Stimulated activated CD8-positive, alpha-beta memory T cell treated with anti-CD3 and anti-CD28 coated beads, Interleukin-15, amount 100 ng/mL, for 4 hours (primary cell): ENCODE measurements around the gene ANAPC5.

ENCODE experiments used
- DNase-seq, 2 donors: peaks; one replicate each; pipeline ENCODE4 v3.0.0-alpha.2; 2020; ENCODE audit warnings: low read depth in 2 of 2

The ANAPC5 gene

DNA sequence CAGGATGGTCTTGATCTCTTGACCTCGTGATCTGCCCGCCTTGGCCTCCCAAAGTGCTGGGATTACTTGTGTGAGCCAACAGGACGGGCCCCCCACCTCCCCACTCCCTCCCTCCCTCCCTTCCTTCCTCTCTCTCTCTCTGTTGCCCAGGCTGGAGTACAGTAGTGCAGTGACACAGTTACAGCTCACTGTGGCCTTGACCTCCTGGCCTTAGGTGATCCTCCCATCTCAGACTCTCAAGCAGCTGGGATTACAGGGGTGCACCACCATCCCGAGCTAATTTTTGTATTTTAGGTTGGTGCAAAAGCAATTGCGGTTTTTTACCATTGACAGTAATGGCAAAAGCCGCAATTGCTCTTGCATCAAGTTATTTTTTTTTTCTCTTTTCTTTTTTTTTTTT lies 19.2 kb upstream of the ANAPC5 start:
- DNase-seq: no peak

DNA sequence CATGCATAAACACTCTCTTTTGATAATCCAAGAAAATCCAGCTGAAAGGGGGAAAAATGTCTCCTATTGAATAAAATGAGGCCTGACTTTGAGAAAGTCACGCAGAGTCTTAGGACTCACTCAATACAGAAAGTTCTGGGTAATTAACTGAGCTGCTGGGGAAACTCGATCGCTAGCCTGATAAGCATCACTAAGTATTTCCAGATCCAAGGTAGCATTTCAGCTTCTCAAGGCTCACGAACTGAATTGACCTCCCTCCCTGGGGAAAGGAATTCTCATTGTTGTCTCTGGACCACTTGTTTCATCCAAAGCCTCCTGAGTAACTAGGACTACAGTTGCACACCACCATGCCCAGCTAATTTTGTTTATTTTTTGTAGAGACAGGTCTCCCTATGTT lies 13.8 kb upstream of the ANAPC5 start:
- DNase-seq: no peak

DNA sequence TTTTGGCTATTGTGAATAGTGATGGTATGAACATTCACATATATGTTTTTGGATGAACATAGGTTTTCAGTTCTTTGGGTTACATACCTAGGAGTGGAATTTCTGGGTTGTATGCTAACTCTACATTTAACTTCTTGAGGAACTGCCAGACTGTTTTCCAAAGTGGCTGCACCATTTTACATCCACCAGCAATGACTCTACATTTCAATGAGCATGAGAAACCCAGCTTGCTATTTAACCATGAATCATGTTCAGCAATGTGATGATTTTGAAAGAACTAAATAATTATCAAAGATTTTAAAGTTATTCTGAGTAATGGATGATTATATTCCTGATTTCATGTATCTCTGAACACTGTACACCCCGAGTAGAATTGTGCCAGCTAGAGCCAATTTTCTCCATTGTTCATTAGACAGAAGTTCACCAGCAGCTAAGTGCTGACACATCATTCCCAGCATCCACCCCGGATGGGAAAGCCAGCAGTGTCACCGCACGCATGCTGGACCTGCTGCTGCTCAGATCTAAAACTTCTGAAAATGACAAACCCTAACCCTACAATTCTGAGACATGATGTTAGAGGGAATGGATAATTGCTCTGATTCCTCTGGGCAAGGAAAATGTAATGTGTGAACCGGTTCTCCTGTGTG lies 13.3 kb upstream of the ANAPC5 start:
- no peak for DNase-seq

DNA sequence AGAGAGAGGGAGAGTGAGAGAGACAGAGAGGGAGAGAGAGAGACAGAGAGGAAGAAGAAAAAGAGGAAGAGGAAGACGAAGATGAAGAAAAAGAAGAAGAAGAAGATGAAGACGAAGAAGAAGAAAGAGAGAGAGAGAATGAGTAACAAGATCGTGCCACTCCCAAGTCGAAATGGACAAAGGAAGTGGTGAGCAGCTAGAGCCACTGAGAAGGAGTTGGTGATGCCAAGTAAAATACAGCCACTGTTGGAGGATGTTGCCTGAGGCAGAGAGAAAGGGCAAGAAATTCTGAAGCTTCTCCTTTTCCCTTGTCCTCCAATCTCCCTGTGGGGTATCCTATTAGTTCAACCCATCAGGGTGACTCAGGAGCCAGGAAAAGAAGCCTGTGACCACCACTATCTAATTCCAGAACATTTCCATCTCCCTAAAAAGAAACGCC lies 12.5 kb upstream of the ANAPC5 start:
- DNase-seq: no peak

DNA sequence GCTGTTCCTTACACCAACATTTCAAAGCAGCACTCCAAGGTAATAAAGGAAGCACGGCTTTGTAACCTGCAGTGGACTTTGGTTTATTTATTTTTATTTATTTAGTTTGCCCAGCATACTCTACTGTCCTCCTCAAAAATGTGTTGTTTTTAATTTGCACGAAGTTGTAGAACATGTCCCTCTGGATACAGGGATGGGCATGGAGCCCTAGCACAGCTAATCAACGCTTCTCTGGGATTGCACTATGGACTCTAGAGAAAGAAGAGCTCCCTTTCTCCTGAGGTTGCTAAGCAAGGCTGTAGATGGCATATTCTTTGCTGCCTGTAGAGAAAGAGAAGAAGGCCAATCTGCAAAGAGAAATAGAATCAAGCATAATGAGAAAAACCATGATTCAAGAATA lies 5.9 kb upstream of the ANAPC5 start:
- no peak for DNase-seq

DNA sequence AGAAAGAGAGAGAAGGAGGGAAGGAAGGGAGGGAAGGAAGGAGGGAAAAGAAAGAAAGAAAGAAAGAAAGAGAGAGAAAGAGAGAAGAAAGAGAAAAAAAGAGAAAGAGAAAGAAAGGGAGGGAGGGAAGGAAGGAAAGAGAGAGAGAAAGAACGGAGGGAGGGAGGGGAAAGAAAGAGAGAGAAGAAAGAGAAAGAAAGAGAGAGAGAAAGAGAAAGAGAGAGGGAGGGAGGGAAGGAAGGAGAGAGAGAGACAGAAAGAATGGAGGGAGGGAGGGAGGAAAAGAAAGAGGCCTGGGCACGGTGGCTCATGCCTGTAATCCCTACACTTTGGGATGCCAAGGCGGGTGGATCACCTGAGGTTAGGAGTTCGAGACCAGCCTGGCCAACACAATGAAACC lies 5.1 kb upstream of the ANAPC5 start:
- DNase-seq: no peak

DNA sequence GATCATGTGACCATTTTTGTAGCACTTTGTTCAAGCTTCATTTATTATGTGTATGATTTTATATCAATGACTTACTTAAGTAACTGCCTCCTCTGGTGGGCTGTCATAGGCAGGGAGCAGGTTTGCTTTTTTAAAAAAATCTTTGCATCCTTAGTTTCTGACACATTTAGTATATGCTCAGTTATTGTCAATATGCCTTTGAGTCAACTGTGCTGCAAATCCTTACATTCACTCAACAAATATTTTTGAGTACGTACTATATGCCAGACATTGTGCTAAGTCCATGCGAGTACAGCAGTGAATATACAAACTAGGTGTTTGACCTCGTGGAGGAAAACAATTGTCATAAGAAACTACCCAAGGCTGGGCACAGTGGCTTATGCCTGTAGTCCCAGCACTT lies 4.4 kb upstream of the ANAPC5 start:
- DNase-seq: no peak

DNA sequence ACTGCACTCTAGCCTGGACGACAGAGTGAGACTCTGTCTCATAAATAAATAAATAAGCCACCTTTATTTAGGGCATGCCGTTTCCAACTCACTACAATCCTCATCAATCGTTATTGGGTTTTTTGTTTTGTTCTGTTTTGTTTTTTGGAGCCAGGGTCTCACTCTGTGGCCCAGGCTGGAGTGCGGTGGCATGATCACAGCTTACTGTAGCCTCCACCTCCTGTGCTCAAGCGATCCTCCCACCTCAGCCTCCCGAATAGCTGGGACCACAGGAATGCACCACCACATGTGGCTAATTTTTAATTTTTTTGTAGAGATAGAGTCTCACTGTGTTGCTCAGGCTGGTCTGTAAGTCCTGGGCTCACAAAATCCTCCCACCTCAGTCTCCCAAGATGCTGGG lies 3.6 kb upstream of the ANAPC5 start:
- no peak for DNase-seq

DNA sequence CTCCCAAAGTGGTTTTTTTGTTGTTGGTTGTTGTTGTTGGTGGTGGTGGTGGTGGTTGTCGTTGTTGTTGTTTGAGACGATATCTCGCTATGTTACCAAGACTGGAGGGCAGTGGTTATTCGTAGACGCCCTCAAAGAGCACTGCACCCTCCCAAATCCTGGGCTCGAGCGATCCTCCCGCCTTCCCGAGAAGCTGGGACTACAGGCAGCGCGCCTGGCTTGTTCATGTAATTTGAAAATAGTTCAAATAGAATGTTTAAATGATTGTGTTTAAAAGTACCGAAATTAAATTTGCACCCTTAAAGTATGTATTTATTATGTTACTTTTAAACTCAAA lies 439 bp upstream of the ANAPC5 start:
- DNase-seq: no peak

DNA sequence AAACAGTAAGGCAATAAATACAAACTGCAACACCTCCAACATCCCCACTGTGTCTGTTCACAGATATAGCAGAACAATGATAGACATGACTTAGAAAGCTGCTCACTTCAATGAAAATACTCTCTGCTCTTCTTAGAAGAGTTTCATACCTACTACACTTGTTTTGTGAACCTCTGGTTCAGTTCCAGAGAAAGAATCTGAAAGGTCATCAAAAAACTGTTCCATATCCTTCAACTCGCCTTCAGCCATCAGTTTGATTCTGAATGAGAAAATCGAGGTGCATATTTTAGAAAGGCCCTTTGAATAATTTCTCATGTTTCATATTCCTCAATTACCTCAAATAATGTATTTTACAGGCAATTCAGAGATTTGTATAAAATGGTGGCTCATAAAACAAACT lies 5.5 kb downstream of the ANAPC5 start:
- no peak for DNase-seq

DNA sequence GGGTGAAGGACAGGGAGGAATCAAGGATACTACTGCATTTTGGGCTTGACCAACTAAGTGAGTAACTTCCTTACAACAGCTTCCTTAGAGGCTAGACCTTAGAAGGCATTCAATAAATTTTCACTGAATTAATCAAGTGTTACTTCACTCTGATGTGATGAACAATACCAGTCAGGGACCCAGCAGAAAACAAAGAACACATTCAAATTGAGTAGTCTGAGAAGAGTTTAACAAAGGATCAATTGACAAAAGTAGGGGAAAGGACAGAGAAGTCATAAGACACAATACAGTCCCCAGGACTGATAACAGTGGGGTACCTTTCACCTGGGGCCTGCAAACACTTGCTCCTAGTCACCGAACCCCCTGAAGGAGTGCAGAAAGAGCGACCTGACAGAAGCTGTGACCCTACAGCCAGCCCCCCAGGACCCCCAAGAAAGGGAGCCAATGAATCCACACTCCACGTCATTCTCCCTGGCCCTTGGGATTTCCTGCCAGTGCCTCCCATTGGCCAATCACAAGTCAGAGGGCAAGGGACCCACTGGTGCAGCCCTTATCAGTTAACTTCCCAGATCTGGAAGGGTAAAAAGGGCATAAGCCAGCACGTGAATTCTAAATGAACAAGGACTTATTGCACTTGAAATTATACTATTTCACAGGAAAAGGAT lies 6.9 kb downstream of the ANAPC5 start:
- DNase-seq: no peak

DNA sequence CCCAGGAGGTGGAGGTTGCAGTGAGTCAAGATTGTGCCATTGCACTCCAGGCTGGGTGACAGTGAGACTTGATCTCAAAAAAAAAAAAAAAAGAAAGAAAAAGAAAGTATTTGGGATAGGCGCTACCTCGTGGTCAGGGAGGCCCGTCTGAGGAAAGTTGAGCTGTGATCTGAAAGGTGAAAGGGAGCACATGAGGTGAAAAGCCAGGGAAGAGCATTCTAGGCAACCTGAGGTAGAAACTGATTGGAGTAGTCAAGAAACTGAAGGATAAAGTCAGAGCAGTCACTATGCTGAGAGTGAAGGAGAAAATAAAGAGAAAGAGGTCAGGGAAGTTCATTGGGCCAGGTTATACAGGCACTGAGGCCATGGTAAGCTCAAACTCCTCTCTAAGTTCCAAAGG lies 7.7 kb downstream of the ANAPC5 start:
- no peak for DNase-seq

DNA sequence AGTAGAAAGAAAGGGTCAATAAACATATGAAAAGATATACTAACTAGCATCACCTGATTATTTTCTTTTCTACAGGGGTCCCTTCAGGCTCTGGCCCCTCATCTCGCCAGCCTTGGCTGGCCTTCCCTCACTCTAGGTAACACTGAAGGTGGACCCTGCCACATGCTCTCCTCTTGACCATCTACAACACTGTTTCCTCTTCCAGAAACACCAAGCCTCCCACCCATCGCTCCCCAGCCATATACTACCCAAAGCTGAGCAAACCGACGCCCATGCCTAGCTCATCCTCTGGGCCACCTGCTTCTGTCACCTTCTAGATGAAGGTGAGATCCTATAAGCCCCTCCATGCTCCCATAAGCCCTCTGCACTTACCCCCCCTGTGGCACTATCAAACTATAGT lies 14.8 kb downstream of the ANAPC5 start:
- no peak for DNase-seq

DNA sequence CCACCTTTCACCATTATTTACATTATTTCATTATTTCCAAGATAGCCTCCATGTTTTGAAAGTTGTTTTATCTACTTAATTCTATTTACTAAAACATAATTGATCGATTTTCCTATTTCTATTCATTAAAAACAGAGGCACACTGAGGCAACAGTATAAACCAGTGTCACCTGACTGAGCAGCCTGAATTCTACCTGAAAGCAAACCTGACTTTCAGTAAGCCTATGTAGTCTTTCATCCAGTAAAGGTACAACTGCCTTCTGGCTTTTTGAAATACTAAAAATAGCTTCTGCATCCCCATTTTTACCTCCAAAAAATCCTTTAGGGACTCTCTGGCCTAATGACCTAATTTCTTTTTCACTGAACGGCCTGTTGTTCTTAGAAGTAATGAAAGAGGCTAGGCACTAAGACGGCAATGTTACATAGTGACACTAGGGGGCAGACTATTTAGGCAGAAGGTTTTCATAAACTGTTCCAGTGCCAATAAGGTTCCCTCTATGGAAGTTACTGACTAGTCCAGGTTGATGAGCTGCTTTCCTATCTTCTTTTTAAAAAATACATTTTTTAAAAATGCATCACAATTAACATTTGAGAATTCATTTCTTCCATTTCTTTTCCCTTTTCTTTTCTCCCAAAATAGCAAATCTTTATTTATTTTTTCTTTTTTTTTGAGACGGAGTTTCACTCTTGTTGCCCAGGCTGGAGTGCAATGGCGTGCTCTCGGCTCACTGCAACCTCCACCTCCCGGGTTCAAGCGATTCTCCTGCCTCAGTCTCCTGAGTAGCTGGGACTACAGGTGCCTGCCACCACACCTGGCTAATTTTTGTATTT lies 17.5 kb downstream of the ANAPC5 start:
- no peak for DNase-seq

DNA sequence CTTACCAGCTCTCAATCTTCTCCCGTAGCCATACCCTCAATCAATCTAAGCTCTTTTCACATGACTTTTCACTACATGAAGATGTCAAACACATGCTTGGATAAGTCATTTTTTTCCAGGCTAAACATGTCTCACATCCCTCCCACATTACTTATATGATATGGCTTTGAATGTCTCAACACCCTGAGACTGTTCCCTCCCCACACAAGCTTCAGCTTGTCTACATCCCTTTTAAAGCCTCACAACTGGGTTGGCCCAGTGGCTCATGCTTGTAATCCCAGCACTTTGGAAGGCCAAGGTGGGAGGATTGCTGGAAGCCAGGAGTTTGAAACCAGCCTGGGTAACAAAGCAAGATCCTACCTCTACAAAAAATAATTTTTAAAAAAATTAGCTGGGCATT lies 18.5 kb downstream of the ANAPC5 start:
- no peak for DNase-seq

DNA sequence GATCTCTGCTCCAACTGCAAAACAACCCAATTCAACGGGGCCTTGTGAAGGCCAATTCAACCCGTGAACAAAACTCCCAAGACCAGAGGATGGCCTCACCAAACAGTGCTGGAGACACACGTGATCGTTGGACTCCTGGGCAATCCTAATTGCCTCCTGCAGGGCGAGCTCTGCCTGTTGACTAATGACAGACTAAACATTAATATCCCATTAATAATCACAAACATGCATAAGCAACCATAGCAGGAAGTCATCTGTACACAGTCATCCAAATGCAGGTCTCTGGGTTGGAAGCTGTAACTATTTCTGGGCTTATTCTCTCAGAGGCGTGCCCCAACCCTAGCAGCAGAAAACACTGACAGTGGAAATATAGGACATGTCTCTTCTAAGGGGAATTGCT lies 21.0 kb downstream of the ANAPC5 start:
- DNase-seq: no peak

DNA sequence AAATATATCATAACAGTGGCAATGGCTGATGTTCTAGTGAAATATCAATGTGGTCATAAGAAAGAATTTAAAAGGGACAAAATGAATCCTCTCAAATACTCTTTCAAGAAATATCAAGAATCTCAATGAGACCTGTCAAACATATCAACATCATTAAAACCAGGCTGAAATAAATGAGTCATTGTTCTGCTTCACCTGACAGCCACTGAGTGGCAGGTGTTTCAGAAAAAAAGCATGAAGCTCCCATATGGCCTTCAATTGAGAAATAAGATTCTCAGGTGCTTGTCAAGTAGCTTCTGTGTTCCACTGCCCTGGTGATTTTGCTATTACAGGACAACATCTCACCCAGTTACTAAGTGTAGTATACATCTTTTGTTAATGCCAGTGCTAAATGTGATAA lies 21.5 kb downstream of the ANAPC5 start:
- DNase-seq: no peak

DNA sequence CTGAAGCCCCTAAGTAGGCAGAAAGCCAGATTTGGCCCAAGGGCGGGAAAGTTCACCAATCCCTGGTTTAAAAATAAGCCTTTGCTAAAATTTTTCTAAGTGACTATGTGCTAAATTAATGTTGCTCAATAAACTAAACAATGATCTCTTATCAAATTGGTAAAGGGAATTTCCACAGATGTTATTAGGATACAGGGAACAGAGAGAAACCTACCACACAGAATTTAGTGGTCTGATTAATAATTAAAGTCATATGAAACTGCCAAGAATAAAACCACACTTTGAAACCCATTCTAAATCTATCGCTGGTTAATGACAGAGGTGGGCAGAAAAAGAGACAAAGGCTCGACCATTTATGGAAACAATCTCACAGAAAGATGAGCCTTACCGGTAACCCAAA lies 22.0 kb downstream of the ANAPC5 start:
- DNase-seq: no peak

DNA sequence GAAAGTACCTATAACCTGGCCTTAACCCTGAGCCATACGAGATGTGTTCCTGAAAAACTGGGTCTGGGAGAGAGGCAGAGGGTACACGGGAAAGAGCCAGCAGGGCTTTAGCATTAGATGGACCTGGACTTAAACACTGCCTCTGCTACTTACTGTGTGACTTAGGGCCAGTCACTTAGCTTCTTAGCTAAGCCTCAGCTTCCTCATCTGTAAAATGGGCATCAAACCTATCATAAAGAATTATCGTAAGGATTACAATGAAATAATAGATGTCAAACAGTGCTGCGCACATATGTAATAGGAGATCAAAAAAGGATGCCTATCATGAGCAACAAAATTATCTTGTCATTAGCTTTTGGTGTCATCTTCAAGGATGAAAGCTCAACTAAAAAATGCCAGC lies 23.6 kb downstream of the ANAPC5 start:
- no peak for DNase-seq

DNA sequence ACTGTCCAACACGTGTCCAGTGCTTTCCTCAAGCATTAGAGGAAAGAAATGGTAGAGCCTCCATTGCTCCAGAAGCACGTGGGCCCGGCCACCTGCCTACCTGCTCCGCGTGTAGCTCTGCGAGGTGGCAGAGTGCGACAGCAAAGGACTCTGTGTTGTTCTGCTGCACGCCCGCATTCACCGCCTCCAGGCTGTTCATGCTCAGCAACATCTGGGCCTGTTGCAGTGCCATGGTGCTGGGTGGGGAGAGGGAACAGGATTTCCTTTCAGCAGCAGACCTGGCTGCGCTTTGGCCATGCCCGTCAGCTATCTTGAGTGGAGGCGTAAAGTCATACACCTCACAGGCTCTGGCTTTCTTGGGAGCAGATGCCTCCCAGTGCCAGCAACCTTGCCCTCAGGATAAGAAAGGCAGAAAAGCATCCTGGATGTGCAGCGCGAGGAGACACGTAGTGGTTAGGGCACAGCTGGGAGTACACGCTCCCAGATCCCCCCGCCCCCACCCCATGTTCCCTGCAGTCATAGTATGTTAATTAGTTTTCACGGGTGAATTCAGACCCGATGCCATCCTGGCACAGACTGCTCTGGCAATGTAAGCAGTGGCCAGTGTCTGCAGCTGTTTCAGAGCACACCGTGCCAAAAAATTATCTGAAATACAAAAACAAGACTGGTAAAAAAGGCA lies 25.1 kb downstream of the ANAPC5 start:
- no peak for DNase-seq

DNA sequence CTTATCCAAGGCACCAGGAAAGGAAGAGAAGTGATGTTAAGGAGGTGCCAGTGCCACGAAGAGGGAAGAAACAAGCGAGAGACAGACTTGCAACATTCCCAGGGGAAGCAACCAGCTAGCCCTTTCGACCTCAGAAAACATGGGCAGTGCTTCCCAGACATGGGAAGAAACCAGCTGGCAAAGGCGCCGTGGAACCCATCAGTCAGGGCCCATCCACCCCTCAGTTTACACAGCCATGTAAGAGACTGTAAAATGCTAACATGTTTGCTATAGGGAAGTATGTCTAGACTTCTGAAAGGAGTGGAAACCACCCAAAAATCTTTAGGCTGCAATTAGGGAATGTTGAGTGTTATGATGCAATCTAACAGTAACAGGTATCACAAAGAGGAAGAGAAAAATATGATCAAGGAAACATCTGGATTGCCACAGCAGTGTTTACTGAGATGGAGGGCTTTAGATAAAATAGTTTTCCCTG lies 26.3 kb downstream of the ANAPC5 start:
- no peak for DNase-seq

DNA sequence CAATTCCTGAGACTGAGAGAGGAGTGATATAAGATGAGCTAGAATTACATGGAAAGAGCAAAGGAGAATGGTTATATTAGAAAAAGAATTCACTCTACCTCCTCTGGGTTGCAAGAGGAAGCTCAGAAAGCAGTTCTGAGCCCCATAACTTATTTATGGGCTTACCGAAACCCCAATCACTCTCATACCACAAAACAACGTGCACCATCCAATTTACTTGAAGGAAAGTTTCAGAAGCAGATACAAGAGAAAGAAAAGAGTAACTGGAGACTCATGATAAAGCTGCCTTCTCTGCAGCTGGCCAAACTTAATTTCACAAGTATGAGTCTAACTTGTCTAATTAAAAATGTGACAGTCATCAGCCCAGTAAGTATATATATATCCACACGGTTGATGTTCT lies 28.3 kb downstream of the ANAPC5 start:
- DNase-seq: no peak

DNA sequence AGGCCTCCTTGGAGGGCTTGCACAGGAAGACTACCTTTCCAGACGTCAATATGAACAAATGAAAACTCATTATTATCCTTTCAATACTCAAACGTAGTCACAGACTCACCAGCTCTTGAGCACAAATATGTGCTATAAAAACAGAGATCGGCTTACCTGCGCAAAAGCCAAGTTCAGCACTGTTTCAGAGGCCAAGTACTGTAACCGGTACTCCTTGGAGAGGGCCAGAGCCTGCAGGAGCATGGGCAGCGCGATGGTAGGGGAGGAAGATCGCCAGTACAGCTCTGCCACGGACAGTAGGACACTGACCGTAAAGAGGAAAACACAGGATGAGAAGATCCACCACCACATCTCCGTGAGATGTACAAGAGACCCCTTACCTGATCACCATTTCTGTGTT lies 34.1 kb downstream of the ANAPC5 start:
- DNase-seq: no peak
